Vagina (tissue), 2 donors: ENCODE results near the gene KCNK10.

Experiments
- CTCF ChIP-seq, 3 experiments: fragments of 450-650 bp in 2 of 3; fragments of 200-600 bp in 1 of 3; sonication (generic) in 1 of 3; IDR thresholded peaks; one replicate each; pipeline ENCODE4 v1.5.1; 2017 to 2019; ENCODE audit warnings: antibody characterized with exemption in 3 of 3, mild to moderate bottlenecking in 2 of 3, moderate library complexity in 2 of 3
- POLR2A ChIP-seq, 2 donors: fragments of 450-650 bp; IDR thresholded peaks; one replicate each; pipeline ENCODE4 v1.6.1; 2017; ENCODE audit warnings: antibody characterized with exemption in 2 of 2, mild to moderate bottlenecking in 2 of 2, moderate library complexity in 2 of 2
- POLR2AphosphoS5 ChIP-seq, 2 donors: sonication (generic); formaldehyde crosslinking; IDR thresholded peaks; one replicate each; pipeline ENCODE4 v1.9.0; 2017; ENCODE audit warnings: antibody characterized with exemption in 2 of 2, mild to moderate bottlenecking in 2 of 2, low read depth in 1 of 2; ENCODE audit not compliant: insufficient read depth in 1 of 2

GRCh38 chr14:88342980-88343379, 19.9 kb upstream of the KCNK10 start:
- TF ChIP-seq CTCF (IDR thresholded peaks at IDR 0.05) (no peak), POLR2A (IDR thresholded peaks at IDR 0.05) (no peak), POLR2AphosphoS5 (IDR thresholded peaks at IDR 0.05; ENCODE audit: insufficient read depth in 1 of 2, low read depth in 1 of 2) (no peak)
